Mucosa of rectum (tissue), 2 donors: ENCODE data around the gene MIPEP.
"Not testable (repeated sequence)": the region's sequence is repeated elsewhere in the genome, so short reads cannot be mapped to it uniquely, and the experiment has no call there.

Source experiments
- H3K27ac ChIP-seq, 2 donors: one replicate each; pipeline ENCODE4 v1.7.0; 2013; ENCODE audit warnings: inconsistent platforms in 2 of 2, low read depth in 2 of 2, low read length in 2 of 2
- H3K27me3 ChIP-seq, 2 donors: one replicate each; pipeline ENCODE4 v1.7.0; 2013; ENCODE audit warnings: low read length in 2 of 2; ENCODE audit not compliant: control insufficient read depth in 2 of 2, insufficient read depth in 2 of 2
- H3K36me3 ChIP-seq, 2 donors: one replicate each; pipeline ENCODE4 v1.7.0; 2013; ENCODE audit warnings: low read length in 2 of 2; ENCODE audit not compliant: control insufficient read depth in 2 of 2, insufficient read depth in 2 of 2
- H3K4me1 ChIP-seq, 2 donors: one replicate each; pipeline ENCODE4 v1.7.0; 2013; ENCODE audit warnings: low read length in 2 of 2, mild to moderate bottlenecking in 1 of 2; ENCODE audit not compliant: control insufficient read depth in 2 of 2, insufficient read depth in 2 of 2
- H3K4me3 ChIP-seq, 2 donors: one replicate each; pipeline ENCODE4 v1.7.0; 2013; ENCODE audit warnings: low read length in 2 of 2
- H3K9ac ChIP-seq, 2 donors: one replicate each; pipeline ENCODE4 v1.7.0; 2013; ENCODE audit warnings: low read length in 2 of 2, low read depth in 1 of 2, mild to moderate bottlenecking in 1 of 2
- H3K9me3 ChIP-seq, 2 donors: one replicate each; pipeline ENCODE4 v1.7.0; 2013; ENCODE audit warnings: low read length in 2 of 2; ENCODE audit not compliant: control insufficient read depth in 2 of 2
- donor health status: healthy.
- donor health status: Normal muscosa, but diverticular disease.

The MIPEP gene

GRCh38 chr13:23889615-23890607 lies 711 bp upstream of the MIPEP start:
- peak overlapping the region; percentile 90 to 93 for H3K4me3 ChIP-seq
- peak overlapping the region; percentile 61 to 88 for H3K9ac ChIP-seq

GRCh38 chr13:23884361-23884760 lies 4.8 kb downstream of the MIPEP start:
- H3K4me3 ChIP-seq, H3K27ac ChIP-seq, H3K9me3 ChIP-seq, H3K27me3 ChIP-seq, H3K4me1 ChIP-seq, H3K9ac ChIP-seq: not testable (repeated sequence)
- H3K36me3 ChIP-seq, result peaks cover 4 to 16% of the 10 kb centered on the region in 2 donors

More at GRCh38 chr13:23889615-23890607, 711 bp upstream of the MIPEP start:
- Histone ChIP-seq H3K36me3 (peaks cover 0 to 3% of the 10 kb centered on the region in 2 donors), H3K9me3 (no peaks in the 10 kb centered on the region), H3K4me1 (peaks cover 13% of the 10 kb centered on the region in 2 donors), H3K27me3 (no peaks in the 10 kb centered on the region), H3K27ac (peak overlapping the region; percentile 38 to 86)

DNA sequence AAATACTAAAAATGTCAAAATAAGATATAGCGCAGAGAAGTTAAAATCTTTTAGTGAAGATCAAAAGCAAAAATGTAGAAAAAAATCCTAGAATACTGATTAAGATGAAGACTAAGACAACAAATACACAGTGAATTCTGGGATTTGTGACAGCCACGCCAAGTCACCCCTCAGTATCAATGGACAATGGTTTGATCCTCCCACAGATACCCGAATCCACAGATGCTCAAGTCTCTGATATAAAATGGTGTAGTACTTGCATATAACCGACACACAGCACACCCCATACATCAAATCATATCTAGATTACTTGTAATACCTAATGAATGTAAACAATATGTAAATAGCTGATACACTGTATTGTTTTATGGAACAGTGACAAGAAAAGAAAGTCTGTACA lies 5.9 kb downstream of the MIPEP start:
- no peaks in the 10 kb centered on the region for H3K9me3 ChIP-seq

GRCh38 chr13:23881402-23881800 lies 7.8 kb downstream of the MIPEP start:
- H3K4me3 ChIP-seq, H3K9me3 ChIP-seq, H3K9ac ChIP-seq, H3K4me1 ChIP-seq, H3K27me3 ChIP-seq, H3K27ac ChIP-seq: not testable (repeated sequence)
- H3K36me3 ChIP-seq, result peaks cover 9 to 21% of the 10 kb centered on the region in 2 donors

More for the DNA sequence above, 5.9 kb downstream of the MIPEP start:
- Histone ChIP-seq H3K4me1 (peaks cover 3 to 5% of the 10 kb centered on the region in 2 donors), H3K27me3 (no peaks in the 10 kb centered on the region), H3K4me3 (no peak overlapping the region), H3K36me3 (peaks cover 9 to 16% of the 10 kb centered on the region in 2 donors), H3K27ac (no peak overlapping the region), H3K9ac (no peak overlapping the region)

DNA sequence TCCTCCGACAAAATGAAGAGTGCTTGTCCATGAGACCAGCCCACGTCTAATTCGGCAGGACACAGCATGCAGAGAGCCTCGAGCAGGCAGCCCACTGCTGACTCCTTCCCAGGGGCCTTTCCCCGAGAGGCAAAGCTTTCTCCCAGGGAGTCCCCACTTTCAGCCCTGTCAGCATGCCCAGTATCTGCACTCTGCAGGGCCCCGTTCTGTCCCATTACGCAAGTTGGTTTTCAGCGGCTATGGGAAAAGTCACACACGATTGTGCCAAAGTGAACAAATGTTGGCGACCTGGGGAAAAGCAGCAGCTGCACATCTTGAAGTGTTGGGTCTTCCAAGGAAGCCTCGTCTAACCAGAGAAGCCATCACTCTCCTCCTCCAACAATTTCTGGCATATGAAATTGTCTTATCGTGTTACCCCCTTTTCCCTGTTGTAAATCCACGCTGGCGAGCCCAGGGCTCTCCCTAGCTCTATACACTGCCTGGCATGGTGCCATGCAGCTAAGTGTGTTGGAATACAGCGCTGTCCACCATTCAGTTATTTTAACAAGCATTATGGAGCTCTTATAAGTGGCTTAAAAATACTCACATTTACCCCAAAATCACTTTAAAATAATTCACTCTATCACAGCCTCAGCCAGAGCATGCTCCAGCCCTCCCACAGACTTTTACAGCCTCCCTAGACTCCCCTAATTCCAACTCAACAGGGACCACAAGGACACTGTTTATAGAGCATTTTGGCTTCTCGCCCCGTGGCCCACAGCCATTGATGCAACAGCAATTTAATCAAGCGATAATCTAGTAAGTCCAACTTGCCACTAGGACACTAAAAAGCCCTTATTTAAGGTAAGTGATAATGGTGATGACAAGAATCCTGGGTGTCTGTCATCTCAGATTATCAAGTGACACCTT lies 8.5 kb downstream of the MIPEP start:
- H3K9me3 ChIP-seq, H3K4me3 ChIP-seq, H3K9ac ChIP-seq, H3K27me3 ChIP-seq, H3K4me1 ChIP-seq, H3K27ac ChIP-seq: not testable (repeated sequence)
- H3K36me3 ChIP-seq, result peaks cover 9 to 21% of the 10 kb centered on the region in 2 donors

- H3K36me3 ChIP-seq, result peaks cover 4 to 10% of the 10 kb centered on the region in 2 donors
- H3K4me3 ChIP-seq, result no peak overlapping the region
- H3K27ac ChIP-seq, result no peak overlapping the region
- no peaks in the 10 kb centered on the region for H3K4me1 ChIP-seq
- no peaks in the 10 kb centered on the region for H3K9me3 ChIP-seq
- no peak overlapping the region for H3K9ac ChIP-seq
- H3K27me3 ChIP-seq, result no peaks in the 10 kb centered on the region
Measured at GRCh38 chr13:23877286-23877685, 11.9 kb downstream of the MIPEP start.

DNA sequence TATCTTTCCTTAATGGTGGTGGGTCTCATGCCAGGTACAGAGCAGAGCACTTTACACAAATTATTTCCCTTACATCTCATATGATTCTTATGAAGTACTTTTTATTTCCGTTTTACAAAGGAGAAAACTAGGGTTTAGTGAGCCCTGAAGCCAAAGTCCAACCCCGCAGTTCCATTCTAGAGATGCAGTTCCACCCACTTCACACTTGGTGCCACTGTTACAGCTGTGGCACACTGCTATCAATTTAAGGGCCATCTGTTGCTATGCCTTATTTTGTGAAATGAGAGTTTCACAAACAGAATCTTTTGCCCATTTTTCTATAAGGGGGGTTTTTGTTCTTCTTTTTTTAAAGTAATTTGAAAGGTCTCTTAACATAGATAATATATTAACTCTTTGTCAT lies 12.9 kb downstream of the MIPEP start:
- H3K36me3 ChIP-seq, result peaks cover 4 to 10% of the 10 kb centered on the region in 2 donors

GRCh38 chr13:23871616-23872220 lies 17.5 kb downstream of the MIPEP start:
- H3K36me3 ChIP-seq, result no peaks in the 10 kb centered on the region
- no peaks in the 10 kb centered on the region for H3K4me1 ChIP-seq
- H3K27ac ChIP-seq, result no peak overlapping the region
- no peaks in the 10 kb centered on the region for H3K9me3 ChIP-seq
- no peaks in the 10 kb centered on the region for H3K27me3 ChIP-seq
- H3K9ac ChIP-seq, result no peak overlapping the region
- H3K4me3 ChIP-seq, result no peak overlapping the region

More for the DNA sequence above, 12.9 kb downstream of the MIPEP start:
- H3K4me3 ChIP-seq, result no peak overlapping the region
- no peak overlapping the region for H3K27ac ChIP-seq
- no peaks in the 10 kb centered on the region for H3K4me1 ChIP-seq
- no peaks in the 10 kb centered on the region for H3K9me3 ChIP-seq
- no peaks in the 10 kb centered on the region for H3K27me3 ChIP-seq
- no peak overlapping the region for H3K9ac ChIP-seq

DNA sequence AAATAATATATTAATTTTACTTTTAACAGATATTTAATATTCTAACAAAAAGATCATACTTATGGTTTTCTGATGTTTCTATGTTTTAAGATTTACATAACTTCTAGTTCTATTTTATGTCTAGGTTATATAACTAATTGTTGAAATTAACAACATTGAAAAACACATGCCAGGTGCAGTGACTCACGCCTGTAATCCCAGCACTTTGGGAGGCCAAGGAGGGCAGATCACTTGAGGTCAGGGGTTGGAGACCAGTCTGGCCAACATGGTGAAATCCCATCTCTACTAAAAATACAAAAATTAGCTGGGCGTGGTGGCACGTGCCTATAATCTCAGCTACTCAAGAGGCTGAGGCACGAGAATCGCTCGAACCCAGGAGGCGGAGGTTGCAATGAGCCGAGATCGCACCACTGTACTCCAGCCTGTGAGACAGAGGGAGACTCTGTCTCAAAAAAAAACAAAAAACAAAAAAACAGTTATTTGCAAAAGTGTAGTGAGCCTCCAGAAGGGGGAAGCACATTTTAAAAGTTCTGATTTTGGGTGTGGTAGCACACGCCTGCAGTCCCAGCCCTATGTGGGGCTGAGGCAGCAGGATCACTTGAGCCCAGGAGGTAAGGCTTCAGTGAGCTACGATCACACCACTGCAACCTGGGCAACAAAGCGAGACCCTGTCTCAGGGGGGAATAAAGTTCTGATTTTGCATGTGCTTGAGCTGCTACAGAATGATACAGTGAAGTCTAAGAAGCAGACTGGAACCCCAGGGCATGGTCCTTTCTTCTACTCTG lies 18.7 kb downstream of the MIPEP start:
- no peak overlapping the region for H3K27ac ChIP-seq
- no peaks in the 10 kb centered on the region for H3K4me1 ChIP-seq
- no peaks in the 10 kb centered on the region for H3K36me3 ChIP-seq
- no peaks in the 10 kb centered on the region for H3K9me3 ChIP-seq
- no peaks in the 10 kb centered on the region for H3K27me3 ChIP-seq
- H3K4me3 ChIP-seq, result no peak overlapping the region
- H3K9ac ChIP-seq, result no peak overlapping the region
